ENCODE measurements around the gene EEIG2.

DNA sequence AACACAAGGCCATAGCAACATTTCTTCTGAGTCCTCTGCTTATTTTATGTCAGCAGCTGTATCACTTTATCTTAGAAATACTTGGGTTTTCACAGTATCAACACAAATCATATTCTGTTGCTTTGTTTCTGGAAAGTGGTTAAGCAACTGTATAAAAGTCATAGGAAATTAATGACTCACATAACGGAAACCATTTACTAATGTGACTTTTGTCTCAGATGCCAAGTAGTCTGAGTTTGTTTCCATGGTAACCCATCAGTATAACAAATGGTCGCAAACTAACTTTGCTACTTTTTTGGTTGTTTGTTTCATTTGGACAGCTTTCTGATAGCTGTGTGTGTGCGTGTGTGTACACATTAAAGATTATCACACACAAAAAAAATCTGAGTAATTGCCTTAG lies 31.1 kb downstream of the EEIG2 start:
- TF ChIP-seq CBX8 (IDR thresholded peaks at IDR 0.05): no peak
- no peak for TF ChIP-seq HOXA7 (CRISPR knock-in tag; IDR thresholded peaks at IDR 0.05)
- TF ChIP-seq, protein P1, sequence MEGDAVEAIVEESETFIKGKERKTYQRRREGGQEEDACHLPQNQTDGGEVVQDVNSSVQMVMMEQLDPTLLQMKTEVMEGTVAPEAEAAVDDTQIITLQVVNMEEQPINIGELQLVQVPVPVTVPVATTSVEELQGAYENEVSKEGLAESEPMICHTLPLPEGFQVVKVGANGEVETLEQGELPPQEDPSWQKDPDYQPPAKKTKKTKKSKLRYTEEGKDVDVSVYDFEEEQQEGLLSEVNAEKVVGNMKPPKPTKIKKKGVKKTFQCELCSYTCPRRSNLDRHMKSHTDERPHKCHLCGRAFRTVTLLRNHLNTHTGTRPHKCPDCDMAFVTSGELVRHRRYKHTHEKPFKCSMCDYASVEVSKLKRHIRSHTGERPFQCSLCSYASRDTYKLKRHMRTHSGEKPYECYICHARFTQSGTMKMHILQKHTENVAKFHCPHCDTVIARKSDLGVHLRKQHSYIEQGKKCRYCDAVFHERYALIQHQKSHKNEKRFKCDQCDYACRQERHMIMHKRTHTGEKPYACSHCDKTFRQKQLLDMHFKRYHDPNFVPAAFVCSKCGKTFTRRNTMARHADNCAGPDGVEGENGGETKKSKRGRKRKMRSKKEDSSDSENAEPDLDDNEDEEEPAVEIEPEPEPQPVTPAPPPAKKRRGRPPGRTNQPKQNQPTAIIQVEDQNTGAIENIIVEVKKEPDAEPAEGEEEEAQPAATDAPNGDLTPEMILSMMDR (IDR thresholded peaks at IDR 0.05): no peak
- TF ChIP-seq, protein P2, sequence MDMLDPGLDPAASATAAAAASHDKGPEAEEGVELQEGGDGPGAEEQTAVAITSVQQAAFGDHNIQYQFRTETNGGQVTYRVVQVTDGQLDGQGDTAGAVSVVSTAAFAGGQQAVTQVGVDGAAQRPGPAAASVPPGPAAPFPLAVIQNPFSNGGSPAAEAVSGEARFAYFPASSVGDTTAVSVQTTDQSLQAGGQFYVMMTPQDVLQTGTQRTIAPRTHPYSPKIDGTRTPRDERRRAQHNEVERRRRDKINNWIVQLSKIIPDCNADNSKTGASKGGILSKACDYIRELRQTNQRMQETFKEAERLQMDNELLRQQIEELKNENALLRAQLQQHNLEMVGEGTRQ (IDR thresholded peaks at IDR 0.05): no peak
